HG03139 (cell line): ENCODE data around the gene FGB.
"Not testable (repeated sequence)": the region's sequence is repeated elsewhere in the genome, so short reads cannot be mapped to it uniquely, and the experiment has no call there.

Experiments used
- ATAC-seq: cut with Tn5 transposase; IDR thresholded peaks from one replicate; pipeline ENCODE4 v1.9.1; 2021; ENCODE audit not compliant: unreplicated experiment

The FGB gene

GRCh38 chr4:154594343-154594742 lies 31.5 kb downstream of the FGB start:
- not testable (repeated sequence) for ATAC-seq

GRCh38 chr4:154595807-154596206 lies 33.0 kb downstream of the FGB start:
- no peak for ATAC-seq

- ATAC-seq = not testable (repeated sequence)
These were observed 34.5 kb downstream of the FGB start for GRCh38 chr4:154597281-154597680.

GRCh38 chr4:154597798-154598774 lies 35.3 kb downstream of the FGB start:
- ATAC-seq = no peak

DNA sequence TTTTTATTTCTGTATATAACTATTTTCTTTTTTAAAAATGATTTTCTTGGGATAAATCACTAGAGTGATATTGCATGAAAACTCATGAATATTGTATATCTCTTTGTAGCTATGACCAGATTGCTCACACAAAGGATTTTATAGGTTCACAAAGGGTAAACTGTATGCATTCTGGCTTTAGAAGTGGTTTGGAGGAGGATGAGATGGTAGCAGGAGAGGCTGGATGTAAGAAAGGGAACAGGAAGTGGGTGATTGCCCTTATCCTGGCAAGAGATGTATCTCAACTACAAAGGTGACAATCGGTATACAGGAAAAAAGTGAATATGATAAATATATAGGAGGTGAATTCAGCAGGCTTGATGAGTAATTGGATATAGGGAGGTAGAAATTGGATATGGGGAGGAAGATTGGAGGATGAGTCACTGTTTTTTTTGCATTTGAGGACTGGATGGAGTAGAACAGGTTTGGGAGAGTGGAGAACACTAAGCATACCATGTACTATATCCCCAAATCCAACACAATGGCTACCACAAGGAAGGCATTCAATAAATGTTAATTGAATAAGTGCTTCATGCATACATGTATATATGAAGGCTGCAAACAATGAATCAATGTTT lies 39.7 kb downstream of the FGB start:
- ATAC-seq = no peak

GRCh38 chr4:154603033-154603943 lies 40.5 kb downstream of the FGB start:
- ATAC-seq = no peak

- no peak for ATAC-seq
These were observed 41.9 kb downstream of the FGB start for GRCh38 chr4:154604696-154605200.

DNA sequence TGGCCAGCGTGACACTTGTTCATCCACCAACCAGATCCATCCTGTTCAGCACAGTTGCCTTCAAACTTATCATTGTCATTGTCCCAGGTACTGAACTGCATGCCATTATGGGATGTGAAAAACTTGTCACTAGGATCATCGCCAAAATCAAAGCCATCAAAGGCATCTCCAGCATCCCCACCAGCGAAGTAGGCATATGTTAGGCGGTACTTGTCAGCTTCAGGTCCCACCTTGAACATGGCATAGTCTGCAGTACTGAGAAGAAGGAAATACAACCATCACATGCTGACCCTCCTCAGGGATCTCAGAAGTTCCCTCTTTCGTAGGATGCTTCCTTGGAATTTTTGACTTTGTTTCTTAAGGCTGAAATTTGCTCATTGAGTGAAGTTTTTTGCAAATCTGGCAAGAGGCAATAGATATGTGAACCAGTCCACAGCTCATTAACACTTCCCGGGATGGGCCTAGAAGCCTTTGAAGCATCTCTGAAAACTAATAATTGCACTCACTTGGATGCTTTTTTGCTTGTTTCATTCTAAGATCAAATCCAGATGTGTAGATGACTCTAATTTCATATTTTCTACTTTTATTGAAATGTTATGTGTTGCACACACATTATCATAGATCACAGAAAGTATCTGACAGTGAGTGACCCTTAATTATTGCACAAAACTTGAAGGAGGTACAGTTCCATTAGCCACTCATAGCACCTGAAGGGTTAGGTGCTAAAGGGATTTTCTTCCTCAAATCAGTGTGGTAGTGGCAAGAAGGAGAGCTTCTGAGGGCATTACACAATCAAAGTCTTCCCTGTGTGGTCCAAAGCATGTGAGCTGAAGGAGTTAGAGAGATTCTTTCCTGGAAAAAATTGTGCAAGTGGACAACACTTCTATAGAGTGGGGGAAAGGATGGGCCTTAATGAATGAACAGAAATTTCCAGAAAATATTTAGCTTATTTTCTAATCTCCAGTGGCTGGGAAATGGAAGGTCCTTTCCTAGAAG lies 44.2 kb downstream of the FGB start:
- ATAC-seq = no peak

- ATAC-seq = no peak
These were observed 45.8 kb downstream of the FGB start for GRCh38 chr4:154608361-154609252.

DNA sequence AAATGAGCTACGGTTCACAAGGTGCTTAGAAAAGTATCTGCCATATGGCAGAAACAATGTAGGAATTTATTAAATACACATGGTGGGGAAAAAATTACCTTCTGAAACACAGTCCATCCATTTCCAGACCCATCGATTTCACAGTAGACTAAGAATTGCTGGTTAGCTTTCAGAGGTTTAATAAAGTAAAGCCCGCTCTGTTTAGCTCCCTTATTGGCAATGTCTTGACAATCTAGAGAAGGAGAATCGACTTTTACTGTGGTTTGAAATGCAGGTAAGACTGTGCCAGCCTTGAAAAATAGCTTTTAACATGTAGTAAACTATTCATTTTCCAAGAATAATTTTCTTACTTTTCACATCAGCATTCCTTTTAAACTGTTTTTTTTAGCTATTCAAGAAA lies 46.7 kb downstream of the FGB start:
- no peak for ATAC-seq

DNA sequence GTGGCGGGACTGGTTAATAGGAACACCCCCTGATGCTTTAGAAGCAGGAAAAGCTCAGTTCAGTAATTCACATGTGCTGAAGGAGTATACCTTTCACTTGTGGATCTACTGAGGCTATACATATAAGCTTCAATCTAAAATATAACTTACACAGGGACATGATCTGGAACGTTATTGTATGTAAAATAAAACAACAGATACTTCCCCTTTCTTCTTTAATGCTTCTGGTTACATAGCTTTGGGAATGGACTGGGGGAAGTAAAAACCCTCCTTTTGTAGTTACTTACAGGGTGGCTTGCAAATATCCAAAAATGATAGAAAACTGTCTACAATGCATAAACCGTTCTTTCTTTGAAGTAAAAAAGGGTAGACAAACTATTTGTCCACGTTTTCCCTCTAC lies 47.8 kb downstream of the FGB start:
- ATAC-seq = no peak

DNA sequence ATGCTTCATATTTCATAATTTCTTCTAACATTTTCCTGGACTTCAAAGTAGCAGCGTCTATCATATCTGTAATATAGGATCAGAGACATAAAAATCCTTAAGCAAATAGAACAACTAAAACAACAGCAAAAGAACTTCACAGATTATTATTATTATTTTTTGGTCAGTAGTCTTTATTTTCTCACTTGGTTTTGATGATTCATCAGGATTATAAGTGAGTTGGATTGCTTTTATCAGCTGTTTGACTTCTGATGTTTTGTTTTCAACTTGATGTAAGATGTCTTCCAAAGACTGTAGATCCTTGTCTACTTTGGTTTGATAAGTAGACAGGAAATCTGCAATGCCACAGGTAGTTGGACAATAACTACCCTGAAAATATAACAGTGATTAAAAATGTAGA lies 49.0 kb downstream of the FGB start:
- ATAC-seq = no peak

GRCh38 chr4:154612472-154613414 lies 49.9 kb downstream of the FGB start, which contains the start of gene FGG:
TSS of gene FGG (minus strand) at chr4:154612656. CDS start at chr4:154612609, 47 bp downstream.
- ATAC-seq = no peak

DNA sequence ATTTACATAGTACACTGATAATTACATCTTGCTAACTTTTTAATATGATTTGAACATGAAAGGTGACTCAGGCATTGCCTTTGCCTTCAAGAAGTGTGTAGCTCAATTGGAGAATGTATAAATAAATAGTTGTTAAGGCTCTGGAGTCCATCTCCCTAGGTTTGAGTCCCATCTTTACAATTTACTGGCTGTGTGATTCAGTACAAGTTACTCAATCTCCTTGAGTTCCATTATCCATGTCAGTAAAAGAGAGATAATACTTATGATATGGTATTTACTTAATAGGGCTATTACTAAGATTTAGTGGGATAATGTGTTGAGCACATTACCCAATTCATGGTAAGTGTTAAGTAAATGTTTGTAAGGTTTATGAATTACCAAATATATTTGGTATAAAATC lies 51.5 kb downstream of the FGB start:
- no peak for ATAC-seq

DNA sequence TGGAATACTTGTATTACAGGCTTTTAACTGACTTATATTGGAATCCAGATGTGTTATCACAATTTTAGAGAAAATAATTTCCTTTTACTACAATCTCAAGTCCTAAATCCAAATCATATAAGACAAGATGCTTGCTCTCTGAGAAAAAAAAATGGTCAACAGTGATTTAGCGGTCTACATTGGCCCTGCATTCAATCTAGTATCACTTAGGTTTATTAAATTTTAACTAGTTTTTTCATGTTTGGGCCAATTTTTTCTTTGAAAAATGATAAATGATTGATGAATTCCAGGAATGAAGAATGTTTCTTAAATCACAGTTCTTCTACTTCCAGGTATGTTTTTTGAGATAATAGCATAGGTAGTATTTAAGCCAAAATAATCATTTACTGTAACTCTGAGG lies 52.4 kb downstream of the FGB start:
- ATAC-seq = no peak

DNA sequence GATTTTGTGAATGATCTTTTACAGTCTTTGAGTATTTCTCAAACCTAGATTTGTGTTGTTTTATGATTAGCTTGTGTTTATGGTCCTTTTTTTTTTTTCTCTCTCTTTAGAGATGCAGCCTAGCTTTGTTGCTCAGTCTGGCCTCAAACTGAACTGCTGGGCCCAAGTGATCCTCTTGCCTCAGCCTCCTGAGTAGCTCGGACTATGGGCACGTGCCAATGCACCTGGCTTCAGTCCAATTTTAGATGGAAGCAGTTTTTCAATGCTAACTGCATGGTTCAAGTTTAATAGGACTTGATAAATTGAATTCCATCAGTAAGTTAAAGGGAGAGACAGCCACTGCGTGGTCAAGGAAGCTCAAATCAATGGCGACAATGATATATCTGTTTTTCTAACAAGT lies 53.5 kb downstream of the FGB start:
- ATAC-seq = no peak

DNA sequence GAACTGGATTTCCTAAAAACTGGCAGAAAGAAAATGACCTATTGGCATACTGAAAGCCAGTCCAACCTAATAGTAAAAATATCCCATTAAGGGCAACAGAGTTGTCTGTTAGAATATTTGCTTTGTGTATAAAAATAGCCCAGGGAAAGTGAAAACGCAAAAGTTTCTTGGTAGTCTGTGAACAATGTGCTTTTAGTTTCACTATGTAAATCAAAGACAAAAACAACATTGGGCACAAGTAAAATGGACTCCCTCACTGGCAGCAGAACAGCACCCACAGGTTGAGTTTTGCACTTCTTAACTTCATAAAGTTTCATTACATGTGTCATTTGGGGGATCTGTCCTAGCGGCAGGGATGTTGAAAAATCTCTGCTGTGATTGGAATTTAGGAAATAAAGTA lies 53.9 kb downstream of the FGB start:
- ATAC-seq = peak; percentile 92
